ENCODE results near the gene KPNA5.

The KPNA5 gene

DNA sequence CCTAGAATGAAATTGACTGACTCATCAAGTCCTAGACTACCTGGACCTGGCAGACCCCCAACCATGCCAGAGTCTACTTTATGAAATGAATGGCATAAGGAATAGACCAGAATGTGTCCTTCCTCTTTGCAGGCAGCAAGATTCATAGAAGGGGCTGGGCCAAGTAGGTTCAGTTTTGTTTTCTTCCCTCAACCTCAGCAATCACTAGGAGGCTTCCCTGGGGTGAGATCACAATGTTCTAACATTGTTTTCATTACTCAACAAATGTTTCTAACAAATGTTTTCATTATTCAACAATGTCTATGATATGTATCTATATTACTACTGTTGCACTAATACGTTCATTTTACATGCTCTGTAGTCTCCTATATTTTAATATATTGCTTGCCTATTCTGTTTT, 92.9 kb downstream of the KPNA5 start:
- DNase-seq (ENCODE audit: insufficient read length, low spot score) (no peak), FAIRE-seq (no peak)

DNA sequence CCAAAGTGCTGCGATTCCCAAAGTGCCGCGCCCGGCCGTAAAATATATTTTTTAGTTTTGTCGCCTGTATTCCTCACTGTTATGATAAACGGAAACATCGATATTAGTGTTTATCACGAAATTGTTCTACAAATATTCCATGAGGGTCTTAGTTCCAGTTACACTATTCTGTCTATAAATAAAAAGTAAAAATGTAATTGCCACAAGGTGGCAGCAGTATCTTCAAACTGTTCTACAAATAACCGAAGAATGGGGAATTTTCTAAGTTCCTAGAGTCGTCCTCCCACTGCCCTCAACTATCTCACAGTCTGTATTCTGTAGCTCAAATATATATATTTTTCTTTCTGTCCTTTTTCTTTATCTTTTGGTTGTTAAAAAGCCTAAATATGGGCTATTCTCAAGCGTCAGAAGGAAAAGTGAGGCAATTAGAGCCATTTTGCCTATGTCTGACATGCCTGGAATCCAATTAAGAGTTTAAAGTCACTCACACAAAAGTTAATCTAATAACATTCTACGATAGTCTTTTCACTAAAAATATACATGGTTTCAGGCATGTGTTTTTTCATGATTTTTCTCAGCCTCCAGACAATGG, 98.7 kb downstream of the KPNA5 start:
- DNase-seq (ENCODE audit: insufficient read length, low spot score), result peak; percentile 27
- FAIRE-seq, result no peak

DNA sequence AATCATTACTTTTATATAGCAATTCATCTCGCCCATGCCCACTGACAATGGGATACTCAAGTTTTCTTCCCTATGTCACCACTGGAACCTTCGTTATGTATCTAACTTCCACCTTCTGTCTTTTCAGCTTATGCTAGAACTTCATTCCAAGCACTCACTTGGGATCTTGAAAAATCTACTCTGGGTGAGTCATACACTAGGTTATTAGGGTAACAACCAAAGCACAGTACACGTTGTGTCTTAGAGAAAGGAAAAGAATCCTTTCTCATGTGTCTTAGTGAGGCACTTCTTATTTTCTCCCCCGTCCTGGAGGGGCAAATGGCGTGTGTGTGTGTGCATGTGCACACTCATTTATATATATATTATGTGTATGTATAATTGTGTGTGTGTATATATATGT, 102.8 kb downstream of the KPNA5 start:
- no peak for DNase-seq (ENCODE audit: insufficient read length, low spot score)
- no peak for FAIRE-seq

Measured in HTR-8/SVneo (cell line).